Dermis blood vessel endothelial cell (primary cell): ENCODE measurements around the gene RANBP3L. TPM values are rescaled to one million over a fixed set of nuclear protein-coding genes. Genes with fewer than 3 reads are reported as not detected.
"Not testable (repeated sequence)": the region's sequence is repeated elsewhere in the genome, so short reads cannot be mapped to it uniquely, and the experiment has no call there.

ENCODE experiments used
- DNase-seq: peaks from one replicate; pipeline ENCODE4 v3.0.0; 2010
- total RNA-seq: library from RNA; depleted of rRNA; stranded (reverse); fragments of >200 nt; gene quantifications from 2 replicates; pipeline ENCODE4 v1.2.3, GENCODE V29; 2014

RANBP3L gene, protein sequence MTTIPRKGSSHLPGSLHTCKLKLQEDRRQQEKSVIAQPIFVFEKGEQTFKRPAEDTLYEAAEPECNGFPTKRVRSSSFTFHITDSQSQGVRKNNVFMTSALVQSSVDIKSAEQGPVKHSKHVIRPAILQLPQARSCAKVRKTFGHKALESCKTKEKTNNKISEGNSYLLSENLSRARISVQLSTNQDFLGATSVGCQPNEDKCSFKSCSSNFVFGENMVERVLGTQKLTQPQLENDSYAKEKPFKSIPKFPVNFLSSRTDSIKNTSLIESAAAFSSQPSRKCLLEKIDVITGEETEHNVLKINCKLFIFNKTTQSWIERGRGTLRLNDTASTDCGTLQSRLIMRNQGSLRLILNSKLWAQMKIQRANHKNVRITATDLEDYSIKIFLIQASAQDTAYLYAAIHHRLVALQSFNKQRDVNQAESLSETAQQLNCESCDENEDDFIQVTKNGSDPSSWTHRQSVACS
- under 0.01 TPM in 1 of 2 replicates, not detected in the other for total RNA-seq

DNA sequence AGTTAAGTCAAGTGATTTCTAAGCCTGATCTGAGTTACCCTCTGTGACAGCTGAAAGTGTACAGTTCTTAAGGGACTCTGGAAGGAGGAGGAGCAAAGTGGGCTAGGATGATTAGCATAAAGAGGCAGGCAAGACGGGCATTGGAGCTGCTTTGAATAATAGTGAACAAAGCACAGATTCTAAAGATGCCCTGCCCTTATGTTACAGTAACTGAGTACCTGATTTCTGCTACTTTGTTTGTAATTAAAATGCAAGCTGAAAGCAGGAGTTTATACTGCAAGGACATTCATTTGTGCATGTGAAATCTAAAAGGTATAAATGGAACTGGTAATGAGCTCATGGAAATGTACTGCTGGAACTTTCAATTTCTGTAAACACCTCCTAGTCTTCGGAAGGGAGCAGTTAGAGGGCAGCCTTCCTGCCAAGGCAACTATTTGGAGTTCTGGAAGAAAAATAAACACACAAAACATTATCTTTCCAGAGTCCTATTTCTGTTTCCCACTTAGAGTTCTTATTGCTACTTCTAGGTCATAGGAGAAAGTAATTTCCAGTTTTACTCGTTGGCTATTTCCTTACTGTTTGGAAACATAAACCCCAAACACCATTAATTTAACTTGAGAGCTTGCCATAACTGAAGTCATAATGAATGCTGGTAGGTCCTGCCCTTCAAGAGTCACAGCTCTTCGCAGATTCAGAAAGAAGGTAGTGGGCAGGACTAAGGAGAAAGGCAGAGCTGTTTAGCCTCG lies at the start of gene RANBP3L:
RANBP3L (minus strand) TSS at position 45 of the 746 bp plus-strand sequence. CDS start 486 bp downstream, outside the sequence.
- peak; percentile 36 for DNase-seq

DNA sequence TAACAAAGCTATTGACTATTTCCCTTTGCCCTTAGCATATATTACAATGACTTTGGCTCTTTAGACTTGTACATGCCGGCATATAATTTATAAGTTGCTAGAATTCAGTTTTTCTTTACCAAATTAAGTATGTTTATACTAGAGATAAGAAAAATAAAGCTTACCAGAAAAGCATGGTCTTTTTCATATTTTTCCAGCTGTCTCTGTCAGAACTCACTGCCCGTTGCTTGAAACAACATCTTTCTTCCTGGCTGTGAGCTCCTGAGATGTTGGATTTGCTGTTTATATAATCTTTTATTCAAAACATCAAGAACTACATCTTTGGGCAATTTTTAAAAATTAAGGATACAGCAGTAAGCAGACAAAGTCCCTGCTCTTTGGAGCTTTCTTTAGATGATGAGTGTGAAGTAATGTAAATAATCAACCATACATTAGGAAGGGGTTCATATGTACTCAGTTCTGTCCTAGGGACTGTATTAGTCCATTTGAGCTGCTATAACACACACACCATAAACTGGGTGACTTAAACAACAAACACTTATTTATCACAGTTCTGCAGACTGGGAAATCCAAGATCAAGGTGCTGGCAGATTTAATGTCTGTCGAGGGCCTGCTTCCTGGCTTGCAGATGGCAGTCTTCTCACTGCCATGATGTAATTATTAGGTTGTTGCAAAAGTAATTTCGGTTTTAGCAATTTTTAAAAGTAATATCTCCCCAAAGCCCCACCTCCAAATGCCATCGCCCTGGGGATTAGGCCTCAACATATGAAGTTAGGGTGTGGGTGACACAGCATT lies 45.4 kb upstream of the RANBP3L start:
- DNase-seq: no peak

DNA sequence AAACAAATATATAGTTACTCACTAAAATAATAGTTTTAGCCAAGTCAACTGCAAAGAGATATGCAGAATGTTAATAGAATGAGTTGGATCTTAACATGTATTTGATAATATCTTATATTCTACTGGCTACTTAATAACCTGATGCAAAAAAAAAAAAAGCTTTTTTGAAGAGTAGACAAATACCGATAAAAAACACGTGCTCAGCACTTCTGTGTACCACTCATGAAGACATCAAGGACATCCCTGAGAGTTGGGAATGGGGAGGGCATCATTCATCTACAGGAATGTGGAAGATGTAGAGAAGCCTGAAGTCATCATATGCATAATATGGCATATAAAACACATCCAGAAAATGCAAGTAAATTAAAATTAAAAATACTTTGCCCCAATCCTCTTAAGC lies 43.2 kb upstream of the RANBP3L start:
- DNase-seq: no peak

DNA sequence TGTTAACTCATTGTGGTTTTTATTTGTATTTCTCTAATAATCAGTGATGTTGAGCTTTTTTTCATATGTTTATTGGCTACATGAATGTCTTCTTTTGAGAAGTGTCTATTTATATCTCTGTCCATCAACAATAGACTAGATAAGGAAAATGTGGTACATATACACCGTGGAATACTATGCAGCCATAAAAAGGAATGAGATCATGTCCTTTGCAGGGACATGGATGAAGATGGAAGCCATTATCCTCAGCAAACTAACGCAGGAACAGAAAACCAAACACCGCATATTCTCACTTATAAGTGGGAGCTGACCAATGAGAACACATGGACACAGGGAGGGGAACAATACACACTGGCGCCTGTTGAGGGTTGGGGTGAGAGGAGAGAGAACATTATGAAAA lies 40.0 kb upstream of the RANBP3L start:
- not testable (repeated sequence) for DNase-seq

DNA sequence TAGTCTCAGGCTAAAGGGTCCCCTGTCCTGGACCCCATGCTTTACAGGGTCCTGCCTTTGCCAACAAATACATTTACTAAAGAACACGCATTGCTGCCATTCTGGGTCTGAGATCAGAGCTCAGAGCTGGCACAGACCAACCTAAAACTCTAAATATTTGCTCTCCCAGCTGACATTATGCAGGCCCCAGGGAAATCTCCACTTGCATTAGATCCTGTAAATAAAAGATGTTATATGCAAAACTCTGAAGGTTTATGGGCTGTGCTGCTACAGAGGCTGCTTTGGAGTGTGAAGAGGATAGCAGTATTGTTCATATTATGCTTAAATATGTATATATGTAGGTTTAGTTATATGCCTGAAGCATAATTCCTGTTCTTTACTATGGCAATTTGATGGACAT lies 35.9 kb upstream of the RANBP3L start:
- DNase-seq: no peak

DNA sequence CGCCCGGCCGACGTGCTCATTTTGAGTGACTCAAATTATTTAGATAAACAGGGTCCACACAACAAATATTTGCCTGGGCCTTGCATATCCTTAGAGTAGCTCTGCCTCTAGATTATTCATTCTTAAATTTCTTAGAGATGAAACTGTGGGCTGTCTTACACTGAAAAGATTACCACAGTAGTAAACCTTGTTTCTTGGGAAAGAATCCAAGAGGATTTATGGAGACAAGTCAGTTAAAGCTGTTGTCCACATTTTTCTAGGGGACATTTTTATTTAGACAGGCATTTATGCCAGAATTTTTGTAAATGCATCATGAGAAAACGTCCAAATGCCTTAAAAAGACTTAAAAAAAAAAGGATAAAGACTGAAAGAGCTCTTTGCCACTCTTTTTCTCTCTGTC lies 32.6 kb upstream of the RANBP3L start:
- no peak for DNase-seq

DNA sequence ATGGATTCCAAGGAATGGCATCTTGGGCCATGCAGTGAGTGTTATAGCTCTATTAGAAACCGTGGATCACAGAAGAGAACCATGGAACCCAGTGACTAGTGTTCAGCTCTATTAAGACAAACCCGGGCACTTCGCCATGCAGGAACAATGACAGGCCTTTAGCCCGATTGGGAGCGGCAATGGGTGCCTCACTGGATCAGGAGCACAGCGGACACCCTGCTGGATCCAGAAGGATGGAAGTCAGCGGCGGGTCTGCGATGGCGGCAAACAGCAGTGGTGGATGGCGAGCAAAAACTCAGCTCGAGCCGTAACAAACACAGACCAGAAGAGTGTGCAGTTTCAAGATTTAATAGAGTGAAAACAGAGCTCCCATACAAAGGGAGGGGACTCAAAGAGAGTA lies 31.0 kb upstream of the RANBP3L start:
- DNase-seq: not testable (repeated sequence)

DNA sequence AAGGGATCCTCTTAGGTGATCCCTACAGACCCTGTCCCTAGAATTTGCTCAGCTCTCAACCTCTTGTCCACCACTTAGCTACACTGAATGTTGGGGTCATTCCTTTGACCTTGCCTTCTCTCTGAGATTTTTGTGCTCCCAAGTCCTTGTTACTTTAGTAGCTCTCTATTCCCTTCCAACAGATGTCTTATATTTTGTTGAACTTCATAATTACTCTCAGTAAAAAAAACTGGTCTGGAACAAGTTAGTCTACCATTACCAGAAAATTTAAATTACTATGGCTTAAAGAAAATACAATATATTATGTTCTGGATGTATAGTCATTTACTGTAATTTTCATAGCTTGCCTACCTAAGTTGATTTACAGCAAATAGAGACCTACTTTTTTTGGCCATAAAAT lies 23.5 kb upstream of the RANBP3L start:
- no peak for DNase-seq

DNA sequence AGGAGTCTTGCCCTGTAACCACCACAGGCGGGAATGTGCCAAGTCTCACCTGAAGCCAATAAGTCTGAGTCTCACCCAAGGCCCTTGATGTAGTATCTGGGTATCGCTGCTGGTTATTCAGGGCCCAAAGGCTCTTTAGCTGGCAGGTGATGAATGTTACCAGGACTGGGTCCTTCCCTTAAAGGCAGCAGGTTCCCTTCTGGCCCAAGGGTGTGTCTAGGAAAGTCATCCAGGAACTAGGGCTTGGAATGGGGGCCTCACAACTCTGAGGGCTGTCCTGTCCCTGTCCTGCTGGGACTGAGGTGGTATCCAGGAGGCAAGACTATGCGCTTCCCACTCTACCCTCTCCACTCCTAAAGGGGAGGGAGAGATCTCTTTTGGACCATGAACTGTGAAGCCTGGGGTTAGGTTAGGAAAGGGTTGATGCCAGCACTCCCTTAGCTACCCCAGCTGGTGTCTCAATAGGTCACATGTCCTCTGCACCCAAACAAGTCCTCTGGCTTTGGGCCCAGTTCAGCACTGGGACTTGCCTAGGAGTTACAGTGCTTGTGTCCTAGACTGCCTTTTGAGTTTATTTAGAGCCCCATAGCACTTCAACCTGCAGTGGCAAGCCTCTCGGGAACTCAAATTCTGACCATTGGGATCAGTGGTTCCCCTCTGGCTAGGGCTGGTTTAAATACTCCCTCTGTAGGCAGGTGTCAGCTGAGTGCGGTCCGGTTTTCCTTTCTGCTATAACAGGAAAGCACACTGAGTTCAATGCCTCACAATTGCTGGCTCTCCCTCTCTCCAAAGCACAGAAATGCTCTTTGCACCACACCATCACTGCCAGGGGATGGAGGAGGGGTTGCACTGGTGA lies 22.5 kb upstream of the RANBP3L start:
- no peak for DNase-seq

DNA sequence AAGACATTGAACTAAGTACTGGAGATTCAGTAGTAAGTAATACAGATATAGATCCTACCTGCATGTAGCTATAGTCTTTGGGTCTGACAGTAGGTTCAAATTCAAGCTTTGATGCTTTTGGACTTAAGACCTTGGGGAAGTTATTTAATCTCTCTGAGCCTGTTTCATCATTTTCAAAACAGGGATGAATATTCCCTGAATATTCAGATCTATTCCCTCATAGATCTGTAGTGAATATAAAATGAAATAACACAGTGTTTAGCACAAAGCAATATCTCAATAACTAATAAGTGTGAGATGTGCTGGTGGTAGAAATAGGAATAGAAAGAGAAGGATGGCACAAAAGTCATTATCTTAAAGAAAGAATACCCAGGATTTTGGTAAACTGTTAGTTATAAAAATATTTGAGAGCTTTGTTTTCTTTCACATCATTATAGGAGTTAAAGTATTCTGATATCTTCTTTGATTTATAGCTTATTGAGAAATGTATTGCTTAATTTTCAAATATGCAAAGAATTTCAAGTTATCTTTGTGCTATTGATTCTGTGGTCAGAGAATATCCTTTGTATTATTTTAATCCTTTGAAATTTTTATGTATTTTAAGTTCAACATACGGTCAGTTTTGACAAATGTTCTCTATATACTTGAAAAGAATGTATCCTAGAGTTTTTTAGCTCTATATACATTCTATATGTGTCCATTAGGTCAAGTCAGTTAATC lies 11.4 kb upstream of the RANBP3L start:
- no peak for DNase-seq

DNA sequence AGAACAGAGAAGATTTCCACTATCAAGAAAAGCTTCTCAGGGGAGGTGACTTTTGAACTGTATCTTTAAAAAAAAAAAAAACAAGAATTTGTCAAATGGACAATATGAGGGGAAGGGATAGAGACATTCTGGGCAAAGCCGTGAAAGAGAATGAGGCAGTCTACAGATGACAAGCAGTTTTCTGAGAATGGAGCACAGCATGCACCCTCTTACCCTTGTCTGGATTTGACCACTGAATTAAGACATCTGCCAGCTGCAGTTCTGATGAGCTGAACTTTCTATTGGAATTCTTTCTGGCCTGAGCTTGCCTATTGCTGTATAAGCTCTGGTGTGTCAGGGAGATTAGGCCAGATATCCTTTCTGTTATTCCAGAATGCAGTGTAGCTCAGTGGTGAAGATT lies 10.3 kb upstream of the RANBP3L start:
- DNase-seq: no peak

DNA sequence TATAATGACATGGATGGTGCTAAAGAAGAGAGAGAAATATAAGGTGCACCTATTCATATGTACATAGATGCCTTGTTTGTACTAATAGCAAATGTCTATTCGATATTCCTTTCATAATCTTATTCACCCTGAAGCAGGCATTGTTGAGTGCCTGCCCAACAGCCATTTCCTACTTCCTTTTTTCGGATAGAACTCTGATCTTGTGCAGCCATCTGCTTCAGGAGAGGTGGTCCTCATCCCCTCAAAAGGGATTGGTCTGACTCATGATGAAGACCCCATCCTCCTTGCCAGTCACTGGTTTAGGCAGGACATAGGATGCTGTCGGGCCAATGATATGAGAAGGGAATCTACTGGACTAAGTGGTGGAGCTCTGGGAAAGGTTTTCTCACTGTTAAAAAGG lies 8.4 kb upstream of the RANBP3L start:
- DNase-seq: no peak

DNA sequence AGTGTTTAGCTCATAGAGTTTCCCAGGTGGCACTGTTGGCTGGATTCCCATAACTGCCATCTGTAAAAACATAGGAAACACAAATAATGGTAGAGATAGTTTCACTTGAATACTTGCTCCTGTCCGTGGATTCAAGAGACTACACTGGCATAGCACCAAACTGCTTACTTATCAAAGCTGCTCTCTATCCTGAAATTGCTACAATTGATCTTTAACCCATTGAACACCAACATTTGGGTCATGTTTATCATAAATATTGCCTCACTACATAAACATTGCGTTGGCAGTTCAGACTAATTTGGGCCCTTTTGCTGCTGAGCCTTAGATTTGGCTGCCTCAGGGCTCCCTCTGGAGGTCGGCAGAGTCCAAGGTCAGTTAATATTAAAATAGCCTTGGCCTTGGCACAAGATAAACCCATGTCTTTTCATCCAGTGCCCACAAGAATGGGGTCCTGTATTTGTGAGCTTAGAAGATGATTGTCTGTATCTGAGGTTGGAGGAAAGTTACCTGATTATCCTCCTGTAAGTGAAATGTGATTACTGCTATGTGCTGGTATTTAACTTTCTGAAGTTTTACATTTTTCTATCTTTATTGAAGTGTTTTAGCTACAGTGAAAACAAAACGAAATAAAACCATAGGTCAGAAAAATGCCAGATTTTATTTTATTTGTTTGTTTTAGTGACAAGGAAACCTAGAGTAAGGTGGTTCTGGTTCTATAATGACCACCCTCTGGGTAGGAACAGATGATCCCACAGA lies 4.0 kb upstream of the RANBP3L start:
- DNase-seq: peak; percentile 67

DNA sequence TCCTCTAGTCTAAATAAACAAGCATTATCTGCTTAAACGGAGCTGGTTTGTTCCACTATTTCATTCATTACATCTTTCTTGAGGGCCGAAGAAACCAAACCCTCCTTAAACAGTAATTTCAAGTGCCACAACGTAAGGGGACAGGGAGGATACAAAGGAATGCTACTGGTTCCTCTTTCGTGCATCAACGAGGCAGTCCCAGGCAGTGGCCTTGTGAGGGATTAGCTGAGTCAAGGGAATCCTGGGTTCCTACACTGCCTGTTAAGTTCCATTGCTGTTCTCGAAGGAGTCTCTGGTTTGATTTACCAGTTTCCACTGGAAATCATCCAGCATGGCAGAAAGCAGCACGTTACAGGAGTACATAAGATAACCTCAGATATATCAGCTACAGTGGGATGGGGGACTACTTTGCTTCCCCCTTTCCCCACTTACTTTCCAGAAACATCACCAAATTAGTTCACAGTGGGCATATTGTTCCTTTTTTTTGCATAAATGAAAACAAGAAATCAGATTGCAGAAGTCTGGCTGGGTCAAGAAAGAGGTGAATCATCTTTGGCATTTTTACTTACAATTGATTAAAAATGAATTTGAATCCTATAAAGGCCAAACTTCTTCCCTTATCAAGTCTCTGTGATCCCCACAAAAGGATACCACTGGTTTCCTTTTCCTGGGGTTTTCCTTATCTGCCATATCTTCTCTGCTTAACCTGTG lies 2.5 kb upstream of the RANBP3L start:
- DNase-seq: no peak

DNA sequence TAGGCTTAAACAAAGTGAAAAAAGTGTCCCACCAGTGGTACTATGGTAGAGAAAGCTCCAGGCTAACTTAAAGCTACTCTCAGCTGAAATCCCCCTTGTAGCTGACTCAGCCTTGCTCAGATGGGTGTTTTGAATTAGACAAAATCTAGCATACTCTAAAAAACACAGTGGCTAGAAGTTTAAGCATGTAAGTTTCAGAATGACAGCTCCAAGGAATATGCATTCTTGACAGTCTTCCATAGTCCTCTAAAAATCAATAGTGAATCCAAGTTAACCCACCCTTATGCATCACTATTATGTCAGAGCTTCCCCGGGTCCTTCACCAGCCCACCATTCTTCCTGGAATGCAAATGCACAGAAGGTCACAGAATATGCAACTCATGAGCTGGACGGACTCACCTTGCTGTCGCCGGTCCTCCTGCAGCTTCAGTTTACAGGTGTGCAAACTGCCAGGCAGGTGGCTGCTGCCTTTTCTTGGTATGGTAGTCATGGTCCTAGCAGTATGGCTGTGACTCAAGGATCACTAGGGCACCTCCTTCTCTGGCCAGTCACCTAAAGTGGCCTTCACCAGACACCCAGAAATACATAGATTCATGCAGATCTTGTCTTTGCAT lies 668 bp downstream of the RANBP3L start:
- no peak for DNase-seq

DNA sequence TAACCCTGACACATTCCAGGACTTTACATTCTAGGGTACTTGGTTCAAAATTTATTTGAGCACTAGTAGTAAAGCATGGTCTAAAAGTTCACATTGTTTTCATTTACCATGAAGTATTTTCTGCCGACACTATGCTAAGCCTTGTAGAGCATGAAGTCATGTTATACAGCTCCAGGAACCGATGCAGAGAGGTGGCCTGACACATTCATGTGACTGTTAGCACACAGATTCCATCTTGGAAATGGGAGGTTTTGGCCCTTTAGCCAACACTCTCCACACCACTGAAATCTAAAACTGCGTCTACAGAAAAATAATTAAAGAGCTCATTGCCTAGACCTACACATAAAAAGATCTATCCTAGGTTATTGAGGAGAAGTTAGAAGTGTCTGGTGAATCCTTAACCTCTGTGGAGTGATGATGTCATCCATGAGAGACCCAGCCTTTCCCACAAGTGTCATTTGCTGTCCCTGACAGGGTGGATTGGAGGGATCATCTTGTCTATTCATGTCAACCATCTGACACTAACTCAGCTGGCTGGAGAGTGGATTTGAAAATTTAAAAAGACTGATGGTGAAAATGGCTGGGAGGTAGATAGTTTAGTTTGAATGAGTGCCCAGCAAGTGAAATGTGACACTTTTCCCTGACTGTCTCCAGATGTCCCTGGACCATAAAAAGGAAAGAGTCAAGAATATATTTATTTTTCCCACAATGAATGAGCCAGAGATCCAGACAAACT lies 1.3 kb downstream of the RANBP3L start:
- no peak for DNase-seq

DNA sequence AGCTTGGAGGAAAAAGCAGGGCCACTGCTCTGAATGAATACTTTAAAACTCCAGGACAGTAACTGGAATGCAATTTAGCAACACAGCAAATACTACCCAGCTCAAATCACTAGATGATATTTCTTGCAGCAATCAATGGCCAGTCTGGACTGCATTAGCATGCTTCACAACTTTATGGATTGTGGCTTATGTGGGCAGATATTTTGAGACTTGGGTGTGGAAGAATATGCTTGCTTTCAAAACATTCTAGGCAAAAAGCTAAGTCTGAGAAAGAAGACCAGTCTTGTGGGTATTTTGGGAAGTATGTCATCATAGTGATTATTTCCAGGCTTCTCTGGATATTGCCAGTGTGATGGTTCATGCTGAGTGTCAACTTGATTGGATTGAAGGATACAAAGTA lies 3.1 kb downstream of the RANBP3L start:
- DNase-seq: no peak

DNA sequence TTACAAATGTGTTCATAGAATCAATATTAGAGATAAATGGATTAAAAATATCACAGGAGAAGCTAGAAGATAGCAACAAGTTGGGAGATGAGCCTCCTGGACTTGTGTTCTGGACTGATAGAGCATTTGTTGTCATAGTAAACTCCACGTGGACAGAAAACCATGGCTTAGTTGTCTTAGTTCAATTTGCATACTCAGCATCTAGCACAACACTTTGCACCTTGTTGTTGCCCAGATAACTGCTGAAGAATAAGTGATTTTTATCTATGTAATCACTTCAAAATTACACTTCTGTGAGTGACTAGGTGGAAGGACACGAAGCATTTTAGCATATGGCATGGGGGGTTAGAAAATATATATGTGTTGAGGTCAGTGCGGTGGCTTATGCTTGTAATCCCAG lies 4.0 kb downstream of the RANBP3L start:
- DNase-seq: no peak
